Stimulated activated CD4-positive, alpha-beta T cell treated with anti-CD3 and anti-CD28 coated beads, TNF-alpha, amount 100 ng/mL, for 1 hour (primary cell): ENCODE results near the gene NOS3.

ENCODE experiments used
- DNase-seq, 3 donors: peaks; one replicate each; pipeline ENCODE4 v3.0.0-alpha.2; 2020; ENCODE audit warnings: low read depth in 3 of 3, low spot score in 1 of 3

The NOS3 gene

DNA sequence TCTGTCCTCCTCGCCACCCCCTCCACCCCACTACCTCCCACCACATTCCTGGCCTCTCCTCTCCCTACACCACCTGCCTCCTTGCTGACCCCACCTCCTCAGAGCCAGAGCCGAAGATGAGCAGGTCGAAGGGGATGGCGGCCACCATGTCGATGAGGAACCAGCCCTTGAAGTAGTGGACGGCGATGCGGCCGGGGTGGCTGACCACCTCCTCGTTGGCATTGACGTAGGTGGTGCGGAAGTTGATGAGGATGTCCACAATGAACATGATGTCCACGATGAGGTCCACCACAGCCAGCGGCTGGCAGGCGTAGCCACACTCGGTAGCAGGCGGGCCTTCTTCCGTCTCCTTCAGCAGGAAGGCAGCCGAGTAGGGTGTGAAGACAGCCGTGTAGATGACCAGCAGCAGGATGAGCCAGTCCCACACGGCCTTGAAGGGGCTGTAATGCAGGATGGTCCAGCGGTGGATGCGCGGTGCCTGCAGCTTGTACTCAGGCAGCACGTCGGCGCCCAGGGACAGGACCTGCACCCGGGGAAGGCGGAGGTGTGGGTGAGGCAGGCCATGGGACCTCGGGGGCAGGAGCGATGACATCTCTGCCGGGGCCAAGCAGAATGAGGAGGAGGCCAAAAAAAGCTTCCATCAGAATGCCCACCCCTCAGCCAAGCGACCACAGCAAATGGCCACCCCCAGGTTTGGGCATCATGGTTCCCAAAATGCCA, 38.3 kb upstream of the NOS3 start:
- DNase-seq, result no peak

GRCh38 chr7:150953061-150953997, 37.5 kb upstream of the NOS3 start:
- DNase-seq, result no peak

GRCh38 chr7:150954201-150954985, 36.4 kb upstream of the NOS3 start:
- no peak for DNase-seq

DNA sequence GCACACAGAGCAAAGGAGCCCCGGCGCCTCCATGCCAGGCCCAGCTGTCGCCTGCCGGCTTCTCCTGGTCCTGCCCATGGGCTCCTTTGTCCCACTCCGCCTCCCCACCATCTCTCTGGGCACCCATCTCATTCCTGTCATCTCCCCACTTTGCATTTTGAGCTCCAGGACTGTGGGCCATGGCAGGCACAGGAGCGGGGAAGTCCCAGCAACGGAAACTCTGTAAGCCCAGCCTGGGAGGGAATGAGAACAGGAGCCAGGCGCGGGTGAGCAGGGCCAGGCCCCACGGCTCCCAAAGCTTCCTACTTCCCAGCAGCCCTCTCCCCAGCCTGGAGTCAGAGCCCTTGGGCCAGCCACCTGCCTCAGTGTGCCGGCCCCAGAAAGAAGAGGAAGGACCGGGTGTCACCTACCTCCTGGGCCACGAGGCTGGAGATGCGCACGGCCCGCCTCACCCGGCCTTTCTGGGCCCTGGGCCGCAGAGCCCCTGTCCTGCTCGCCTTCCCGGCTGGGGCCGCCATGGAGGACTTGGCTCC, 35.8 kb upstream of the NOS3 start:
- no peak for DNase-seq

DNA sequence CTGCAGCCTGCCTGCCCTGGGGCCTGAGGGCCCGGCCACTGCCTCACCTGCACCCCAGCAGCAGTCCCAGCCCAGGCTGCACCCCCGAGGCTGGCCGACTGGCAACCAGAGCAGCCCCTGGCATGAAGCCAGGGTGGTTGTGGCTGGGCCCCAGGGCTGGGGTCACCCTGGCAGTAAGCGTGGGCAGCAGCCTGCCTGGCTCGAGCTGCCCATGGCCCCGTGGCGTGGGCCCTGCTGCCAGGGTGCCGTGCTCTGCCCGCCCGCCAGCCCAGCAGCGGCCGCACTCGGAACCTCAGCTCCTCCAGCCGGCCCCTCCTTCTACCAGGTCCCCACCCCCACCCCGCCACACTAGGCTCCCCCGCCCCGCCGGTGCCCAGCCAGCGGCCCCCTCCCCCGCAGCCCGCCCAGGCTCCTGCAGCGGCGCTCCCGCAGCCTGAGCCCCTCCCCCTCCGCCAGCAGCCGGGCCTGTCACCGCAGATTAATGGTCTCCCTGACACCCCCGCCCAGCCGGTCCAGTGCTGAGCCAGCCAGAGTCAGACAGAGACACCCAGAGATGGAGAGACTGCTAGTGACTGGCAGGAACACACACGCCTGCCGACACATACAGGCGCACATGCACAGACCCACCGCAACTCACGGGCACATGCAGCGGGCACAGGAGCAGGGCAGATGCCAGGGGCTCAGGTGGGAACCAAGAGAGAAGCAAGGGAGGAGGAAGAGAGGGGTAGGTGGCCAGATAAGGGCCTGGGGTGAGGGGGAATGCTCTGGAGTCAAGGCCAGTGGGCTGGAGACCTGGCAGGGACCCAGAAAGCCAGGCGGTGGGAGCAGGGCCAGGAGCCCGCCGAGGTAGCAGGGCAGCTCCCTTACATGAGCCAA, 35.1 kb upstream of the NOS3 start:
- DNase-seq, result no peak

DNA sequence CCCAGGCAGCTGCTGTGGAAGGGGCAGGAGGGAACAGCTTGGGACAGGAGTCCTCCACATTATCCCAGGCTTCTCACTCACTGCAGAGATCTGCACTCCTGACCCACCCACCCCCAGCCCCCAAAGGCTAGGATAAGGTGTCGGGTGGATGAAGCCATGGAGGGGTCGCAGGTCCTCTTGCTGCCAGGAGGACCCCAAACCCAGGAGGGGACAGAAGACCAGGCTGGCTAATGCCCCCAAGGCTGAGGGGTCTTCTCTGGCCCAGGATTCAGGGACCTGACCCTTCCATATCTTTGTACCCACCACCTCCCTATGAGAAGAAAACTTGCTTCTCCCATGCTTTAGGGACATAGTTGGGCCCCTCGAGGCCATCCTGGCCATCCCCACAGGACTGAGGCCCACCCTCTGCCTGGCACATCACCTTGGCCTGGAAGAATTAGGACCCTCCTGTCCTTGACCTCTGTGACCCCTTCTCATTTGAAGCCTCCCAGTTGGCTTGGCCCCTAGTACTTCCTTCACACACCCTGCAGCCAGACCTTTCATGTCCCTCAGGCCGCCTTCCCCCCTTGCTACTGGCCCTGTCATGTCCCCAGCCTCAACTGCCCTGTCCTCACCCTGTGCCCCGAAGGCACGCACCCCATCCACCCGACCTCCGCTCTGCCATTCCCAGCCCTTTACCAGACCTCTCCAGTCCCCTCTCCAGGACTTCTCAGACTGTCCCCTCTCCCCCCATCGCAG, 34.3 kb upstream of the NOS3 start:
- DNase-seq, result no peak

GRCh38 chr7:150957133-150958020, 33.4 kb upstream of the NOS3 start:
- DNase-seq, result no peak

DNA sequence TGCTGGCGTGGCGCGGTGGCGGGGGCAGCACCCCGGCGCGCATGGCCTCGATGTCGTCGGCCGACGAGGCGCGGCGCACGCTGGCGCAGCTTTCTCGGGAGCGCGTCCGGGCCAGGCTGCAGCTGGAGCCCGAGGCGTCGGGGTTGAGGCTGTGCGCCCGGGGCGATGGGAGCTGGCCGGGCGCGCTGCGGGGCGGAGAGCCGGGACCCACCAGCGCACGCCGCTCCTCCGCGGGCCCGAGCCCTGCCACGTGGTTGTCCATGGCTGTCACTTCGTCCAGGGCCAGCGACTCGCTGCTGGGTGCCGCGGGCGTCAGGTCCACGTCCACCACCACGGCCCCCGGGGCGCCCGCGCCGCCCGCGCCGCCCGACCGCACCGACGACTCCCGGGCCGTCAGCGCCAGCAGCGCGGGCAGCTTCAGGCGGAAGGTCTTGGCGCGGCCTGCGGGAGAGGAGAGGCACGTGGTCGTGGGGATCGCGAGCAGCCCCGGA, 32.7 kb upstream of the NOS3 start:
- no peak for DNase-seq

GRCh38 chr7:150958597-150958996, 32.2 kb upstream of the NOS3 start:
- DNase-seq, result no peak

DNA sequence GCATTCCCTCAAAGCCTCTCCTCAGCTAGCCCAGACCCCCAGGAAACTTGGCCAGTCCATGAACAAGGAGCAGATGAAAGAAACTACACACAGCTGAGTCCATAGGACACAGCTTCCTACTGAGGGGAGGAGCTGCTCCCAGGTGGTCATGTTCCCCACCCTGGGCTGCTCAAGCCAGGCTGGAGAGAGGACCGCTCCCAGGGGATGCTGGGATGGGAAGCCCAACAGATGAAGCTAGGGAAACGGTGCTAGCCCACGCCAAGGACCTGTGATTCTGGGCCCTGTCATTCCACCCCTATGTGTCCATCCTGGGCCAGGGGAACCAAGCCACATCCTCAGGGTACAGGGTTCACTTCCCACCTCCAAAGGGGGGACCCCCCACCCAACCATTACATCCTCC, 31.7 kb upstream of the NOS3 start:
- no peak for DNase-seq

DNA sequence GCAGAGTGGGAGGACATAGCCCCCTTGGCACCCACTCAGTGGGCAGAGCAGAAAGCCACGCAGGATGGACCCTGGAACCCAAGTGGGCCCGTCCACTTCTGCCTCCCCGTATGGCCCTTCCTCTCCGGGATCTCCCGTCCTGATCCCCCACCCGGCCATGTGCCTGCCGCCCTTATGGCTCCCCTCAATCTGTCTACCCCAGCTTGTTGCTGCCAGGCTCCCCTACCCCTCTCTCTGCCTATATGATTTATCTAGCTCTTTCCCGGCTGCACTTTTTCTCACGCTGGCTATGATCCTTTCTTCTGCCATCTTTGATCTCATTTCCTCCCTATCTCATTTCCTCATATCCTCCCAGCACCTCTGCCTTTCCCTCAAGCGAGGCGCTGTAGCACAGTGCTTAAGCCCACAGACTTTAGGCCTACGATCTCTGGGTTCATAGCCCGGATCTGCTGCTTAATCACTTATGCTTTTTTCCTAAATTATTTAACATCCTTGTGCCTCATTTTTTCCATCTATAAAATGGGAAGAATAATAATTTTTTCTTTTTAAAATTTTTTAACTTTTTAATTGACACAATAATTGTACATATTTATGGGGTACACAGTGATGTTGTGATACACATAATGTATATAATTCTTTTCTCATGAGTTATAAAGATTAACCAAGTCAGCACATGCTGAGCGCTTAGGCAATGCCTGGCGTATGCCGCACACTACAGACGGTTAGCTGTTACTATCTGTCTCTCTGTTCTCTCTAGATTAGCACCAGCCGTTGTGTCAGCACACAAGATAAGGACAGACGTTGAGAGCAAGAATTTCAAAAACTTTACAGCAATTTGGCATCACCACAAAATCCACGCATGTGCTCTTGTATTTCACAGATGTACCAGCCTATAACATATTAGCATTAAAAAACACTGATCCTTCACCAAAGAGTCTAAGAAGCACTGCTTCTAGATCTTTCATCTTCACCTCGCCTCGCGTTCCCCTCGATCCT, 30.8 kb upstream of the NOS3 start:
- DNase-seq, result no peak

DNA sequence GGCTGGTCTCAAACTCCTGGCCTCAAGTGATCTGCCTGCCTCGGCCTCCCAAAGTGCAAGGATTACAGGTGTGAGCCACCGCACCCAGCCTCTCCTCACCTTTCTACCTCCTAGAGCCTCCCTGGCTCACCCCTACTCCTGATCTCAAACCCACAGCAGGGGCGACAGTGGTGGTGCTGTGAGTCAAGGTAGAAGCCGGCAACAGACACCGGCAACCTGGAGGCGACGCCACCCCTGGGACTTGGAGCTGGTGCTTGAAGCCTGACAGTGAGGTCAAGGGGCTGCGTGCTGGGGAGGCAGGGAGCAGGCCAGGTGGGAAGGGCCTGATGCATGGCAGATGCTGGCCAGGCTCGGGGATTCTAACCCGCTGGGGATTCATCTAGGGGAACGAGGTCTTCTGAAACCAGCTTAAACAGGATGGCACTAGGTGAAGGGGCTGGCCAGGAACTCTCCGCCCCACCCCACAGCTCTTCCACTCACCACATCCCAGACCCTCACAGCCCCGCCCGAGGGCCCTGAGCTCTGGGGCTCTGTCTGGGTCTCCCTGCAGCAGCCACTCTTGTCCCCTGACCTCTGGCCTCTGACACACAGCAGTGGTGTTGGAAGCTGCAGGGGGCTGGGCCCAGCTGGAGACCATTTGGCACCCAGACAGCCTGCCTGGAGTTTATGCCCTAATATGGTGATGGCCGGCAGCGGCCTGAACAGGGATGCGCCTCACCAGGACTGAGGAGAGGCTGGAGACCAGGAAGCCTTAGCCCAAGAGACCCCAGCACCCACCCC, 29.1 kb upstream of the NOS3 start:
- DNase-seq, result no peak

- DNase-seq, result no peak
These were observed 28.6 kb upstream of the NOS3 start for GRCh38 chr7:150962290-150962552.

- DNase-seq, result peak in 2 of 3 donors; percentile 28 to 47
These were observed 28.0 kb upstream of the NOS3 start for GRCh38 chr7:150962553-150963399.

GRCh38 chr7:150963707-150964559, 26.9 kb upstream of the NOS3 start:
- DNase-seq, result no peak
